Tibial nerve (tissue), 4 donors: ENCODE results near the gene GPX2. TPM values are rescaled to one million over a fixed set of nuclear protein-coding genes. Genes with fewer than 3 reads are reported as not detected.

Experiments used
- DNase-seq, 2 donors: peaks; one replicate each; pipeline ENCODE4 v3.0.0-alpha.2; 2019; ENCODE audit warnings: low spot score in 2 of 2
- H3K27ac ChIP-seq, 4 donors: fragments of 200-600 bp; sonication (generic) in 3 of 4; one replicate each; pipeline ENCODE4 v1.5.1; 2017 to 2019; ENCODE audit warnings: mild to moderate bottlenecking in 1 of 4
- H3K27me3 ChIP-seq, 2 donors: fragments of 200-600 bp; sonication (generic) in 1 of 2; one replicate each; pipeline versions ENCODE4 v1.5.1 to v1.6.0; 2017 to 2019
- H3K36me3 ChIP-seq, 3 donors: fragments of 200-600 bp; sonication (generic); one replicate each; pipeline ENCODE4 v1.5.1; 2018 to 2019
- H3K4me1 ChIP-seq, 4 donors: fragments of 200-600 bp; sonication (generic) in 3 of 4; one replicate each; pipeline ENCODE4 v1.5.1; 2017 to 2019
- H3K4me3 ChIP-seq, 4 donors: fragments of 200-600 bp; sonication (generic) in 3 of 4; one replicate each; pipeline ENCODE4 v1.5.1; 2017 to 2019; ENCODE audit warnings: mild to moderate bottlenecking in 1 of 4, moderate library complexity in 1 of 4
- H3K9me3 ChIP-seq, 4 donors: fragments of 200-600 bp; sonication (generic) in 3 of 4; one replicate each; pipeline ENCODE4 v1.5.1; 2017 to 2019
- EP300 ChIP-seq, 2 donors: sonication (generic); formaldehyde crosslinking; IDR thresholded peaks; one replicate each; pipeline ENCODE4 v1.6.1; 2017; ENCODE audit warnings: antibody characterized with exemption in 2 of 2, mild to moderate bottlenecking in 1 of 2
- POLR2A ChIP-seq, 2 donors: fragments of 450-650 bp; IDR thresholded peaks; one replicate each; pipeline ENCODE4 v1.6.1; 2017; ENCODE audit warnings: antibody characterized with exemption in 2 of 2, mild to moderate bottlenecking in 2 of 2, moderate library complexity in 2 of 2
- WGBS, 2 donors: methylation state at CpG; one replicate each; pipeline ENCODE4 v1.1.5; 2018; 5-methylcytosine and 5-hydroxymethylcytosine counted together
- small RNA-seq: library from RNA; depleted of rRNA; stranded (forward); fragments of <200 nt; gene quantifications from one replicate; pipeline ENCODE3, GENCODE V24; 2016
- total RNA-seq, 4 donors: library from RNA; depleted of rRNA; stranded (reverse); fragments of >200 nt; gene quantifications; one replicate each; pipeline ENCODE4 v1.1.0, GENCODE V29; 2016
- TF ChIP-seq, protein P1 (sequence below), 5 experiments: fragments of 200-600 bp in 3 of 5; fragments of 450-650 bp in 2 of 5; sonication (generic) in 3 of 5; IDR thresholded peaks; one replicate each; pipeline ENCODE4 v1.5.1; 2016 to 2019; ENCODE audit warnings: antibody characterized with exemption in 5 of 5, mild to moderate bottlenecking in 3 of 5, moderate library complexity in 2 of 5

Gene GPX2
- total RNA-seq, 4 donors from 2014 or later: not detected

DNA sequence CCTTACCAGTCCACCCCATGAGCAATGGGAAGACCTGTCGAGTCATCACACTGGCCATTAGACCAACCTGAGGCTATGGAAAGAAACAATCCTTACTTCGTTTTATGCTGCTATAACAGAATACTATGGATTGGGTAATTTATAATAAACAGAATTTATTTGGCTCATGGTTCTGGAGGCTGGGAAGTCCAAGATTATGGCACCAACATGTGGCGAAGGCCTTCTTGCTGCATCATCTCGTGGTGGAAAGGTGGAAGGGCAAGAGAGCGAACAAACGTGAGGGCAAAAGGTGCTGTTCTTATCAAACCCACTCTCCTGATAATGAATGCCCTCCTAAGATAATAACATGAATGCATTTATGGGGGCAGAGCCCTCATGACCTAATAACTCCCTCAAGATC is 53.2 kb downstream of the GPX2 start:
- Histone ChIP-seq H3K4me3 (no peak overlapping the region), H3K27ac (no peak overlapping the region), H3K27me3 (peaks cover 0 to 3% of the 10 kb centered on the region in 2 donors), H3K4me1 (no peaks in the 10 kb centered on the region), H3K9me3 (no peaks in the 10 kb centered on the region), H3K36me3 (no peaks in the 10 kb centered on the region)
- WGBS, 2 donors: 92 to 95% methylated on average over 6 of the region's 6 CpGs
- no peak for DNase-seq
- no peak for TF ChIP-seq POLR2A (IDR thresholded peaks at IDR 0.05)
- TF ChIP-seq, protein P1, sequence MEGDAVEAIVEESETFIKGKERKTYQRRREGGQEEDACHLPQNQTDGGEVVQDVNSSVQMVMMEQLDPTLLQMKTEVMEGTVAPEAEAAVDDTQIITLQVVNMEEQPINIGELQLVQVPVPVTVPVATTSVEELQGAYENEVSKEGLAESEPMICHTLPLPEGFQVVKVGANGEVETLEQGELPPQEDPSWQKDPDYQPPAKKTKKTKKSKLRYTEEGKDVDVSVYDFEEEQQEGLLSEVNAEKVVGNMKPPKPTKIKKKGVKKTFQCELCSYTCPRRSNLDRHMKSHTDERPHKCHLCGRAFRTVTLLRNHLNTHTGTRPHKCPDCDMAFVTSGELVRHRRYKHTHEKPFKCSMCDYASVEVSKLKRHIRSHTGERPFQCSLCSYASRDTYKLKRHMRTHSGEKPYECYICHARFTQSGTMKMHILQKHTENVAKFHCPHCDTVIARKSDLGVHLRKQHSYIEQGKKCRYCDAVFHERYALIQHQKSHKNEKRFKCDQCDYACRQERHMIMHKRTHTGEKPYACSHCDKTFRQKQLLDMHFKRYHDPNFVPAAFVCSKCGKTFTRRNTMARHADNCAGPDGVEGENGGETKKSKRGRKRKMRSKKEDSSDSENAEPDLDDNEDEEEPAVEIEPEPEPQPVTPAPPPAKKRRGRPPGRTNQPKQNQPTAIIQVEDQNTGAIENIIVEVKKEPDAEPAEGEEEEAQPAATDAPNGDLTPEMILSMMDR (IDR thresholded peaks at IDR 0.05): no peak
- no peak for TF ChIP-seq EP300 (IDR thresholded peaks at IDR 0.05)

Small RNA genes lying within 50 kb of the gene (small RNA-seq; reads per million reads assigned to genes)
- gene RPPH1-2P: not detected

Other genes starting within 250 kb of the GPX2 start
- 10 to 100 TPM; 33.3 to 73.9 (median 63.1) TPM for gene PLEKHG3, start 238.3 kb downstream of the GPX2 start, total RNA-seq
- gene SPTB, start 62.8 kb downstream of the GPX2 start, total RNA-seq: 10 to 100 TPM in 2 of 4 donors, 1 to 10 TPM in 2; 4.5 to 12.6 (median 9.2) TPM
- gene CHURC1, start 28.3 kb downstream of the GPX2 start, total RNA-seq: 100 to 1,000 TPM in 1 of 4 donors, 10 to 100 TPM in 3; 75.0 to 131 (median 89.1) TPM
- gene RAB15, start 29.6 kb upstream of the GPX2 start, total RNA-seq: 1 to 10 TPM in 1 of 4 donors, under 1 TPM in 2, not detected in 1; 0.22 to 2.4 (median 0.42) TPM
- 10 to 100 TPM; 21.0 to 34.5 (median 31.0) TPM for gene FNTB, start 44.1 kb upstream of the GPX2 start, total RNA-seq
- 10 to 100 TPM; 49.4 to 70.4 (median 55.6) TPM for gene MAX, start 159.8 kb upstream of the GPX2 start, total RNA-seq